Natural killer cell (primary cell): Measurements from ENCODE around the gene HYAL1. TPM values are rescaled to one million over a fixed set of nuclear protein-coding genes. Genes with fewer than 3 reads are reported as not detected.

ENCODE experiments used
- ATAC-seq, 3 donors: fragments of 150-1000 bp in 2 of 3; fragments of 200-7000 bp in 1 of 3; cut with Tn5 transposase; 1 replicate in 1 of 3; 2 replicates in 2 of 3; pipeline ENCODE4 v1.10.0; 2021; ENCODE audit warnings: mild to moderate bottlenecking in 2 of 3, moderate library complexity in 2 of 3
- DNase-seq, 2 donors: peaks; one replicate each; pipeline versions ENCODE4 v3.0.0 to v3.0.0-alpha.2; 2013 to 2021; ENCODE audit warnings: mixed read lengths in 1 of 2
- H3K27ac ChIP-seq: one replicate; pipeline ENCODE4 v1.5.1; 2013; ENCODE audit warnings: mild to moderate bottlenecking, low read length
- H3K27me3 ChIP-seq: one replicate; pipeline ENCODE4 v1.6.1; 2013; ENCODE audit warnings: low read length; ENCODE audit not compliant: control insufficient read depth, insufficient read depth
- H3K36me3 ChIP-seq: one replicate; pipeline ENCODE4 v1.6.1; 2013; ENCODE audit warnings: low read length; ENCODE audit not compliant: control insufficient read depth, insufficient read depth
- H3K4me1 ChIP-seq: one replicate; pipeline ENCODE4 v1.6.1; 2013; ENCODE audit warnings: low read length; ENCODE audit not compliant: control insufficient read depth, insufficient read depth
- H3K4me3 ChIP-seq: one replicate; pipeline ENCODE4 v1.5.1; 2013; ENCODE audit warnings: low read length
- H3K9me3 ChIP-seq: one replicate; pipeline ENCODE4 v1.6.1; 2013; ENCODE audit warnings: low read length; ENCODE audit not compliant: control insufficient read depth, insufficient read depth
- H3K27ac Mint-ChIP-seq, 2 donors: one replicate each; pipeline ENCODE4 v1.8.0; 2022; ENCODE audit warnings: mild to moderate bottlenecking in 2 of 2, mixed read lengths in 2 of 2, moderate library complexity in 1 of 2
- H3K27me3 Mint-ChIP-seq, 2 donors: one replicate each; pipeline ENCODE4 v1.8.0; 2022; ENCODE audit warnings: low read depth in 2 of 2, mixed read lengths in 2 of 2
- H3K36me3 Mint-ChIP-seq: one replicate; pipeline ENCODE4 v1.8.0; 2022; ENCODE audit warnings: mixed read lengths
- H3K4me1 Mint-ChIP-seq, 2 donors: one replicate each; pipeline ENCODE4 v1.8.0; 2022; ENCODE audit warnings: mixed read lengths in 2 of 2
- H3K4me3 Mint-ChIP-seq: one replicate; pipeline ENCODE4 v1.8.0; 2022; ENCODE audit warnings: mild to moderate bottlenecking, moderate library complexity, mixed read lengths
- H3K9me3 Mint-ChIP-seq, 2 donors: one replicate each; pipeline ENCODE4 v1.8.0; 2022; ENCODE audit warnings: mixed read lengths in 2 of 2
- CTCF ChIP-seq: fragments of 200-600 bp; IDR thresholded peaks from one replicate; pipeline ENCODE4 v1.8.0; 2022; ENCODE audit warnings: antibody characterized with exemption
- WGBS: methylation state at CpG from one replicate; pipeline ENCODE4 v1.1.7; 2013; ENCODE audit warnings: missing lambda C conversion rate; ENCODE audit not compliant: insufficient coverage; 5-methylcytosine and 5-hydroxymethylcytosine counted together
- intact Hi-C: fragments of 100-400 bp; cut with micrococcal nuclease; formaldehyde crosslinking; loops from one replicate; pipeline ENCODE4 v1.14.2; 2022
- total RNA-seq, 4 donors: library from RNA; stranded (reverse); fragments of 120-200 nt in 1 of 4; gene quantifications; one replicate each; pipeline versions ENCODE4 v1.2.3 to v1.2.4, GENCODE V29; 2013 to 2022

HYAL1 gene
- total RNA-seq, 3 donors from 2014 or later (not counting 1 experiment from before 2014, with no cell fraction given): 0.82 to 1.2 TPM; not detected in 1

- no peak for ATAC-seq
- Mint-ChIP-seq H3K4me3 (peak overlapping the region; percentile 2), H3K27me3 (no peaks in the 10 kb centered on the region), H3K4me1 (peaks cover 5 to 34% of the 10 kb centered on the region in 2 donors), H3K9me3 (no peaks in the 10 kb centered on the region), H3K36me3 (no peaks in the 10 kb centered on the region), H3K27ac (peak overlapping the region; percentile 39 to 50)
- 96% methylated on average over 20 of the region's 20 CpGs for WGBS
- intact Hi-C loops: no loop called here
- peaks cover 62% of the 10 kb centered on the region for H3K36me3 ChIP-seq
- peak in 1 of 2 donors; percentile 55 for DNase-seq
- H3K27me3 ChIP-seq: no peaks in the 10 kb centered on the region
- H3K27ac ChIP-seq: no peak overlapping the region
- peaks cover 46% of the 10 kb centered on the region for H3K4me1 ChIP-seq
- H3K4me3 ChIP-seq: no peak overlapping the region
- peak; percentile 30 for TF ChIP-seq CTCF
- no peaks in the 10 kb centered on the region for H3K9me3 ChIP-seq
Measured at GRCh38 chr3:50256978-50257890, 46.1 kb downstream of the HYAL1 start.

- DNase-seq (no peak), ATAC-seq (no peak)
- H3K9me3 Mint-ChIP-seq: no peaks in the 10 kb centered on the region
- Histone ChIP-seq H3K9me3 (no peaks in the 10 kb centered on the region), H3K27ac (no peak overlapping the region), H3K4me1 (peaks cover 55% of the 10 kb centered on the region), H3K27me3 (no peaks in the 10 kb centered on the region), H3K36me3 (peaks cover 71% of the 10 kb centered on the region), H3K4me3 (no peak overlapping the region)
- no peaks in the 10 kb centered on the region for H3K36me3 Mint-ChIP-seq
- H3K4me1 Mint-ChIP-seq: peaks cover 18 to 51% of the 10 kb centered on the region in 2 donors
- no peak for TF ChIP-seq CTCF
- intact Hi-C loops: no loop called here
- 98% methylated on average over 9 of the region's 9 CpGs for WGBS
- H3K27me3 Mint-ChIP-seq: no peaks in the 10 kb centered on the region
- H3K4me3 Mint-ChIP-seq: no peak overlapping the region
- peak overlapping the region in 1 of 2 donors; percentile 77 for H3K27ac Mint-ChIP-seq
Measured at GRCh38 chr3:50255251-50255615, 48.1 kb downstream of the HYAL1 start.

- intact Hi-C loops: no loop called here
- Mint-ChIP-seq H3K4me3 (no peak overlapping the region), H3K27ac (peak overlapping the region in 1 of 2 donors; percentile 77), H3K9me3 (no peaks in the 10 kb centered on the region), H3K27me3 (no peaks in the 10 kb centered on the region), H3K36me3 (no peaks in the 10 kb centered on the region), H3K4me1 (peaks cover 19 to 52% of the 10 kb centered on the region in 2 donors)
- no peaks in the 10 kb centered on the region for H3K9me3 ChIP-seq
- peaks cover 70% of the 10 kb centered on the region for H3K36me3 ChIP-seq
- no peak overlapping the region for H3K27ac ChIP-seq
- WGBS: 81% methylated on average over 8 of the region's 8 CpGs
- no peaks in the 10 kb centered on the region for H3K27me3 ChIP-seq
- peaks cover 57% of the 10 kb centered on the region for H3K4me1 ChIP-seq
- DNase-seq: no peak
- no peak overlapping the region for H3K4me3 ChIP-seq
- peak in 1 of 3 donors; percentile 69 for ATAC-seq
- no peak for TF ChIP-seq CTCF
Measured at GRCh38 chr3:50254577-50255250, 48.7 kb downstream of the HYAL1 start.
